GM18951 (cell line): ENCODE results near the gene PBRM1.

Experiments
- POLR2A ChIP-seq: IDR thresholded peaks from 4 replicates; pipeline ENCODE4 v1.6.1; 2011; ENCODE audit warnings: mild to moderate bottlenecking; ENCODE audit not compliant: insufficient read length, insufficient read depth; ENCODE audit errors: extremely low read depth
- in situ Hi-C: fragments of 300-500 bp; cut with MboI; formaldehyde crosslinking; loops from one replicate; pipeline ENCODE4 v1.12.0; 2022; ENCODE audit warnings: low sequenced_read_pairs, mixed read lengths, inconsistent platforms; ENCODE audit not compliant: unreplicated experiment

PBRM1 gene

DNA sequence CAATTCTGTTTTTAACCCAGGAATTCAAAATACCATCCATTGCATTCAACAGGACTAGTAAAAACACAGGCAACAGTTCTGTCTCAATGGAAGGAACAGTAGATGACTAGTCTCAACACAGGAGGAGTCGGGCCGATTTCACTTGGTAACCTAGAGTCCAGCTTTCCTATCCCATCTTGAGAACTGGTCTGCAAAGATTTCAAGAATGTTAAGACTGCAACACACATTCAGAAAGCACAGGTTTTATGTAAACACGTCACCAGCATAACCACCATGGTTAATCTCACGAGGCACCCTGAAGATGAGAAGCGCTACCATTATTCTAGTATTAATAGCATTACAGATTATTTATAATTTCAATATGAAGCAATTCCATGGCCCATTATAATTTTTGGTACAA, 127.3 kb downstream of the PBRM1 start:
- in situ Hi-C loops, result no loop called here

GRCh38 chr3:52557011-52557960, 128.4 kb downstream of the PBRM1 start:
- in situ Hi-C loops, result no loop called here
- no peak for TF ChIP-seq POLR2A

More for the DNA sequence above, 127.3 kb downstream of the PBRM1 start:
- TF ChIP-seq POLR2A, result no peak

DNA sequence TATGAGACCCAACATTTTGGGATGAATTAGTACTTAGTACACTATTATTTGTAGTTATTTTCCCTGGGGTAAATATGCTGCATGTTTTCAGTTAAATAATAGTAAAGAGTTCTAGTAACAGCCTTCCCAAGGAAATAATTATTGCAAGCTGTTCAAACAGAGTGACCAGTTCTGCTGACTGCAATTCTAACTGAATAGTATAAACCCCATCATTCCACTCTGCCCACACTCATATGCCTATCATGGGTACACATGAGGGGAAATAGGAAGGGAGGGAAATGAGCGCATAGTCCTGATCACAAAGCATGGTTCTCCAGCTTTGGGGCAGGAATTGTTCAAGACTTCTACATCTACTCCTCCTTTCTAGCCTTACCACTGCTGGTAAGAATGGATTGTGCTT, 130.7 kb downstream of the PBRM1 start:
- no peak for TF ChIP-seq POLR2A
- in situ Hi-C loops, result no loop called here

DNA sequence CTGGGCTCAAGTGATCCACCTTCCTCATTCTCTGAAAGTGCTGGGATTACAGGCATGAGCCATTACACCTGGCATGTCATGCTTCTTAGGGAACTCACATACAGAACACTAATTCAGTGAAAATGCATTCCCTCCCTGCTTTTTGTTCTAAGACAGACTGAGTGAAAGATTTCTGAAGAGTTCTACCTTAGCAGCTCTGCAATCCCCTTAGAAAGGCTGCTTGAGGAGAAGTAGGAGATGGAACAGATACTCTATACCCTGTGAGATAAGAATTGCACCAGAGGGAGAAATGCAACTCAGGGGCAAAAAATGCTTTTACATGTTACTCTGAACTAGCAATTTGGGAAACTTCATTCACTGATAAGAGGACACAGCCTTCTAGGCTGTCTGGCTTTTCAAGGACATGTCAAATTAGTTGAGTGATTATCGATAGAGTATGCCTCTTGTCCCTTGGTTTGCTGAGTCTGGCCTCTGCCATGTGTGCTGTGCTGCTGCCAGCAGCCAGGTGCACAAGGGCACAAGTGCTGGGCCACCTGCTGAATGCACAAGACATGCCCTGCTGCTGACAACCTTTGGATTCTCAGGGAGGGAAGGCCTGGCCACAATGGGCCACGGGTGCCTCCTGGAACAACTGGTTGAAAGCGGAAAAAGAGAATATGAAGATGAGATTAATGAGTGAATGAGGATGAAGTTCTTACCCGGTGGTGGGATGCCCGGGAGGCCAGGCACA, 131.5 kb downstream of the PBRM1 start:
- in situ Hi-C loops, result no loop called here
- TF ChIP-seq POLR2A, result no peak

GRCh38 chr3:52552089-52552488, 133.6 kb downstream of the PBRM1 start:
- in situ Hi-C loops, result no loop called here

GRCh38 chr3:52551118-52551517, 134.6 kb downstream of the PBRM1 start:
- in situ Hi-C loops, result no loop called here
- TF ChIP-seq POLR2A, result no peak

More at GRCh38 chr3:52552089-52552488, 133.6 kb downstream of the PBRM1 start:
- TF ChIP-seq POLR2A, result no peak

GRCh38 chr3:52547143-52547542, 138.6 kb downstream of the PBRM1 start:
- no peak for TF ChIP-seq POLR2A
- in situ Hi-C loops, result no loop called here

GRCh38 chr3:52546111-52546901, 139.4 kb downstream of the PBRM1 start:
- TF ChIP-seq POLR2A, result no peak
- in situ Hi-C loops, result no loop called here

DNA sequence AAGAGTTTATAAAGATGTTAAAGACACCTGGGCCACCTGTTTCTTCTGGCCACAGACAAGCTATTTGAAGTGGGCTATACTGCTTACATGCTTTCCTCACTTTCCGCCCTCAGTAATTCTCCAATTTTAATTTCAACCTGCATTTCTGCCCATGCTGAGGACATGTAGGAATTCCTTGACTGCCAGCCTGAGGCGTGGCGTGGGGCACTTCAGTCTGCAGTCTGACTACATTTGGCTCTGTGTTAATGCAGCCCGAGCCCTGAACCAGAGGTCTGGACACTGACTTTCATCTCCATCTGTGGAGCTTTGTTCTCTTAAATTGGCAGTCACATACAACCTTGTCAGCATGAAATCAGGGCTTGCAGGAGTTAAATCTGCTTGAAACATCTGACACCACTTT, 140.8 kb downstream of the PBRM1 start:
- no peak for TF ChIP-seq POLR2A
- in situ Hi-C loops, result no loop called here

- no peak for TF ChIP-seq POLR2A
- in situ Hi-C loops, result no loop called here
These were observed 144.7 kb downstream of the PBRM1 start for GRCh38 chr3:52541050-52541449.

DNA sequence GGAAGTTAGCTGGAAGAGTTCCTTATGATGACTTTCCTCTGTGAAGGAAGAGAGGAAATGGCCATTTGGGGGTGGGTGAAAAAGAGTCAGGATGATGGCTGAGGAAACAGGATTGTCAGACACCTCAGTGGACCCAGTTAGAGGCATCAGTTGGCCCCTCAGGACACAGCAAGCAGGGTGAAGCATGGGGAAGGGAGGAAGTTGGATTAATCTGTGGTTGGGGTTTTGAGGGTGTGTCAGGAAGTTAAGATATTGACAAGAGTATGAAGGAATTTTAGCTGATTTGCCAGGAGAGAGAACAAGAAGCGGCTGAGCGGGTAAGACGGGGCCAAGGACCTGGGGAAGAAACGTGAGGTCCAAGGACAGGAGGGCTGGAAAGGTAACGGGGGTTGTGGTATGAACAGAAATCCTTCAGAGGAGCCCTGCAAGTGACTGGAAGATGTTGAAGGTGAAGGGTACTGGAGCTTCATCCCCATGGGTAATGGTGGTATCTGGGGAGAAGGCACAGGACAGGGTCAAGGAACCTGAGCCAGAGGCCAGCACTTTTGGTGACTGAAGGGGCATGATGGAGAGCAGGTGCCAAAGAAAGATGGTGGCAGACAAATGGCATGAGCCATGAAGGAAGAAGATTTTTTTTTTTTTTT, 146.6 kb downstream of the PBRM1 start:
- TF ChIP-seq POLR2A, result no peak
- in situ Hi-C loops, result no loop called here

GRCh38 chr3:52537726-52538421, 147.8 kb downstream of the PBRM1 start:
- in situ Hi-C loops, result no loop called here
- no peak for TF ChIP-seq POLR2A
